ENCODE measurements around the gene NR4A3. TPM values are rescaled to one million over a fixed set of nuclear protein-coding genes. Genes with fewer than 3 reads are reported as not detected.

Gene NR4A3
- total RNA-seq, 2 donors from 2014 or later: 15.8 to 19.9 TPM

GRCh38 chr9:99840072-99840471 lies 18.4 kb downstream of the NR4A3 start:
- Histone ChIP-seq H3K4me1 (no peaks in the 10 kb centered on the region), H3K4me3 (no peak overlapping the region), H3K27ac (no peak overlapping the region), H3K27me3 (no peaks in the 10 kb centered on the region), H3K9me3 (no peaks in the 10 kb centered on the region), H3K36me3 (peaks cover 34% of the 10 kb centered on the region)
- no peak for DNase-seq (ENCODE audit: low spot score)
- TF ChIP-seq CTCF (IDR thresholded peaks at IDR 0.05): no peak

GRCh38 chr9:99845063-99845462 lies 23.4 kb downstream of the NR4A3 start:
- peaks cover 46% of the 10 kb centered on the region for H3K36me3 ChIP-seq

GRCh38 chr9:99848447-99848846 lies 26.8 kb downstream of the NR4A3 start:
- no peaks in the 10 kb centered on the region for H3K9me3 ChIP-seq
- H3K4me1 ChIP-seq: no peaks in the 10 kb centered on the region
- peaks cover 52% of the 10 kb centered on the region for H3K36me3 ChIP-seq
- H3K4me3 ChIP-seq: no peak overlapping the region
- no peak overlapping the region for H3K27ac ChIP-seq
- no peak for TF ChIP-seq CTCF (IDR thresholded peaks at IDR 0.05)
- DNase-seq (ENCODE audit: low spot score): no peak
- H3K27me3 ChIP-seq: no peaks in the 10 kb centered on the region

More at GRCh38 chr9:99845063-99845462, 23.4 kb downstream of the NR4A3 start:
- no peak for TF ChIP-seq CTCF (IDR thresholded peaks at IDR 0.05)
- Histone ChIP-seq H3K4me1 (no peaks in the 10 kb centered on the region), H3K9me3 (no peaks in the 10 kb centered on the region), H3K4me3 (no peak overlapping the region), H3K27ac (no peak overlapping the region), H3K27me3 (no peaks in the 10 kb centered on the region)
- no peak for DNase-seq (ENCODE audit: low spot score)

GRCh38 chr9:99850736-99851499 lies 29.2 kb downstream of the NR4A3 start:
- Histone ChIP-seq H3K36me3 (peaks cover 47% of the 10 kb centered on the region), H3K4me3 (no peak overlapping the region), H3K27ac (no peak overlapping the region), H3K27me3 (no peaks in the 10 kb centered on the region), H3K9me3 (no peaks in the 10 kb centered on the region), H3K4me1 (no peaks in the 10 kb centered on the region)
- TF ChIP-seq CTCF (IDR thresholded peaks at IDR 0.05): no peak
- no peak for DNase-seq (ENCODE audit: low spot score)

GRCh38 chr9:99851500-99851822 lies 29.8 kb downstream of the NR4A3 start:
- peaks cover 43% of the 10 kb centered on the region for H3K36me3 ChIP-seq
- H3K4me1 ChIP-seq: no peaks in the 10 kb centered on the region
- TF ChIP-seq CTCF (IDR thresholded peaks at IDR 0.05): no peak
- H3K27ac ChIP-seq: no peak overlapping the region
- no peak for DNase-seq (ENCODE audit: low spot score)
- no peaks in the 10 kb centered on the region for H3K27me3 ChIP-seq
- no peak overlapping the region for H3K4me3 ChIP-seq
- H3K9me3 ChIP-seq: no peaks in the 10 kb centered on the region

- no peak for DNase-seq (ENCODE audit: low spot score)
- H3K27ac ChIP-seq: no peak overlapping the region
- H3K9me3 ChIP-seq: no peaks in the 10 kb centered on the region
These were observed 30.9 kb downstream of the NR4A3 start for GRCh38 chr9:99852617-99853016.

More at GRCh38 chr9:99852617-99853016, 30.9 kb downstream of the NR4A3 start:
- Histone ChIP-seq H3K4me3 (no peak overlapping the region), H3K27me3 (no peaks in the 10 kb centered on the region), H3K4me1 (no peaks in the 10 kb centered on the region), H3K36me3 (peaks cover 31% of the 10 kb centered on the region)
- TF ChIP-seq CTCF (IDR thresholded peaks at IDR 0.05): no peak
